GM11168 (cell line): ENCODE results near the gene CDX2.
"Not testable (repeated sequence)": the region's sequence is repeated elsewhere in the genome, so short reads cannot be mapped to it uniquely, and the experiment has no call there.

Source experiments
- in situ Hi-C: fragments of 300-500 bp; cut with MboI; formaldehyde crosslinking; loops from one replicate; pipeline ENCODE4 v1.12.0; 2022; ENCODE audit warnings: low sequenced_read_pairs; ENCODE audit not compliant: unreplicated experiment

The CDX2 gene

GRCh38 chr13:27967203-27967735 lies 1.8 kb downstream of the CDX2 start:
- in situ Hi-C loops, result no loop called here

GRCh38 chr13:27966641-27967202 lies 2.4 kb downstream of the CDX2 start:
- in situ Hi-C loops, result no loop called here

GRCh38 chr13:27965740-27966640 lies 3.1 kb downstream of the CDX2 start:
- in situ Hi-C loops, result no loop called here

GRCh38 chr13:27965343-27965739 lies 3.8 kb downstream of the CDX2 start:
- in situ Hi-C loops, result no loop called here

DNA sequence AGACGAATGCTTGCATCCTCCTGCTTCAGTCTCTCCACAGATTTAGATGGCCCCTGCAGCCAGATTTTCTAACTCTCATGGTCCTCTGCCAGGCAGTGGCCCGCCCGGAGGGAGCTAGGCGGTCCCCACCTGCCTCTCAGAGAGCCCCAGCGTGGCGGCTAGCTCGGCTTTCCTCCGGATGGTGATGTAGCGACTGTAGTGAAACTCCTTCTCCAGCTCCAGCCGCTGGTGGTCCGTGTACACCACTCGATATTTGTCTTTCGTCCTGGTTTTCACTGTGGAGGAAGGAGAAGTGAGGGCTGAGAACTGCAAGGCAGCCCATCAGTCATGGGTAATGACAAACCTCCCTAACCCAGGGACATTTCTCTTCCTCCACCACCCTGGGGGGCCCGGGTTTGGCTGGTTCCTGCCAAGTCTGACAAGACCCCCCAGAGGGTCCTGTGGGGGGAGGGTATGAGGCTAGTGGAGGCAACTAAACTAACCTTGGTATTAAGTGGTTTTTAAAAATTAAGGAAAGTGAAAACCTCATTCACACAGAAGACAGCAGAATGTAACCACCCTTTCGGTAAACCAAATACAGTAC lies 4.3 kb downstream of the CDX2 start:
- in situ Hi-C loops, result no loop called here

DNA sequence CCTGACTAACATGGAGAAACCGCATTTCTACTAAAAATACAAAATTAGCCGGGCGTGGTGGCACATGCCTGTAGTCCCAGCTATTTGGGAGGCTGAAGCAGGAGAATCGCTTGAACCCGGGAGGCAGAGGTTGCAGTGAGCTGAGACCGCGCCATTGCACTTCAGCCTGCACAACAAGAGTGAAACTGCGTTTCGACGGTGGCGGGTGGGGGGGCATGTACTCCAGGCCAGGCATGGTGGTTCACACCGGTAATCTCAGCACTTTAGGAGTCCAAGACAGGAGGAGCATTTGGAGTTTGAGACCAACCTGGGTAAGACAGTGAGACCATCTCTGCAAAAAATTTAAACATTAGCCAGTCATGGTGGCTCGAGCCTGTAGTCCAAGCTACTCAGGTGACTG lies 4.9 kb downstream of the CDX2 start:
- in situ Hi-C loops, result not testable (repeated sequence)

DNA sequence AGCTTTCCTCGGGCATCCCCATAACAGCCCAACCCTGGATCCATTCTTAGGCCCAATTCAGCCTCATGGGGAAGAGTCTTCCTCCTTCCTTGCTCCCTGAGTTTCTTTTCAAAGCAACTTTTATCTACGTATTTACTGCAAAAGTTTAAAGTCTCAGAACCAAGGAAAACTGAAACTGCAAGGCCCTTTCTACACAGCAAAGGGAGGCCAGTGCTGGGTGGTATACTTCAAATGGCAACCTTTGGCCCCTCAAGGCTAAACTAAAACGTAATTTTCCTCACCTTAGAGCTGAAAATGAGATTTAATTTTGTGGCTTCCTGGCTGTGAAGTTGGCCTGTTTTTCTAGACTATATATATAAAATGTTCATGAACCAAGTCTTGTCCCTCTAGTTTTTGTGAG lies 5.6 kb downstream of the CDX2 start:
- in situ Hi-C loops, result no loop called here

DNA sequence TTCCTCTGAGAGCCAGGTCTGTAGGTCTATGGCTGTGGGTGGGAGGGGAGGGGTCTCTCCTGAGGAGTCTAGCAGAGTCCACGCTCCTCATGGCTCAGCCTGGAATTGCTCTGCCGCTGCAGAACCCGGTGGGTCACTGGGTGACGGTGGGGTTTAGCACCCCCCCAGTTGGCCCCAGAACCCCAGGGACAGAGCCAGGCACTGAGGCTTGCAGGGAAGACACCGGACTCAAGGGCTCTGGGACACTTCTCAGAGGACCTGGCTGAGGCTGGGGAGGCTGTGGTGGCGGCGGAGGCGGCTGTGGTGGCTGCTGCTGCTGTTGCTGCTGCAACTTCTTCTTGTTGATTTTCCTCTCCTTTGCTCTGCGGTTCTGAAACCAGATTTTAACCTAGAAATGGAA lies 6.1 kb downstream of the CDX2 start:
- in situ Hi-C loops, result no loop called here

DNA sequence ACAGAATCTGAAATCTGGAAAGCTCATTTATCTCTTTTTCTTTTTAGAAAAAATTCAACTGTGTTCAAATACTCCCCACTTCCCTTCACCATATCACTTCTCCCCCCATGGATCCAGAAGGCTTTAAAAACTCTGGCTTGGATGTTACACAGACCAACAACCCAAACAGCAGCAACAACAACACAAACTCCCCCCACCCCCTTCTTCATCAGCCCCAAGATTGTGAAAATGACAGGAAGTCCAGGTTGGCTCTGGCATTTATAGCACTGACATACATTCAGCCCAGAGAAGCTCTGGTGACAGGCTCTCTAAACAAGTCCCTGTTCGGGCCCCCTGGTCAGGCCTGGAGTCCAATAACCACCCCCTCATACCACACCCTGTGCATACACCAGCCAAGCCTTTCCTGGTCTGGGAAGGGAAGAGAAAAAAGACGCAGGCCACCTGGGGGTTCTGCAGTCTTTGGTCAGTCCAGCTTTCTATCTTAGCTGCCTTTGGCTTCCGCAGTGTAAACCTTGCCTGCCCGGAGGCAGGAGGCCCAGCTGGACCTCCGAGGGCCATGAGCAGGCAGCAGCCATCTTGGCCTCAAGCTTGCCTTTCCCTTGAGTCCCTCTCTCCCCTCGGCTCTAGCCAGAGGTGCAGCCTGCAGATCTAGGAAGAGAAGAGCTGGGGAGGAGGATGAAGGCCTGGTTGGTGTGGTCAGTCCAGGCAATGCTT lies 6.8 kb downstream of the CDX2 start:
- in situ Hi-C loops, result no loop called here

GRCh38 chr13:27961227-27962085 lies 7.7 kb downstream of the CDX2 start:
- in situ Hi-C loops, result no loop called here

GRCh38 chr13:27960362-27961226 lies 8.5 kb downstream of the CDX2 start:
- in situ Hi-C loops, result no loop called here

GRCh38 chr13:27959976-27960361 lies 9.1 kb downstream of the CDX2 start:
- in situ Hi-C loops, result no loop called here

DNA sequence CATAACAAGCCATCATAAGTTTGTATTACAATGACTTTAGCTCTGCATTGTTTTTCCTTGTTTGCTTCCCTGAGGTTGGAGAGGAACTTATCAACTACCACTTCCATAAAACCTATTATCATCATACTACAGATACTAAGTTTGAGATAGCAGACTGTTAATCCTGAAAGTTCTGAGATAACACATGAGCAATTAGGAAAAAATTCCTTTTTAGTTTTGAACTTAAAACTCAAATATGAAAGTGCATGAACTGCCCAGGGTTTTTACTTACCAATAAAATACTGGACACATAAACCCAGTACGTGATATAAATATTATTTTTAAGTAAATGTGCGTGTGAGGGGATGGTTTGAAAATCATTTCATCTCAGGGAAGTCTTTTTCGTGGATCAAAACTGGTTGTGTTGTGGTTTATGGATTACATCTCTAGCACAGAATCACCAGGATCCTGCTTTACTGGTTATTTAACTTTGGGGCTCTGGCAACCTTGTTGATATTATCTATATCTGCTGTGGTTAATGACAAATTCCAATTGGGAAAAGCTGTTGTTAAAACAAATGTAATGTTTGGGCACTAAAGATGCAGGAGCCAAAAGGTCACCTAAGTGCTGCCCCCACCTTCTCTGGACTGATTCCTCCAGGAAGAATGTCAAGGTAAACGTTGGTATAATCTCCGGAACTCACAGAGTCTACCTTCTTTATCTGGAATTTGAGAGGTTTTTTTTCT lies 12.4 kb downstream of the CDX2 start:
- in situ Hi-C loops, result no loop called here

GRCh38 chr13:27955014-27955591 lies 14.0 kb downstream of the CDX2 start:
- in situ Hi-C loops, result no loop called here

DNA sequence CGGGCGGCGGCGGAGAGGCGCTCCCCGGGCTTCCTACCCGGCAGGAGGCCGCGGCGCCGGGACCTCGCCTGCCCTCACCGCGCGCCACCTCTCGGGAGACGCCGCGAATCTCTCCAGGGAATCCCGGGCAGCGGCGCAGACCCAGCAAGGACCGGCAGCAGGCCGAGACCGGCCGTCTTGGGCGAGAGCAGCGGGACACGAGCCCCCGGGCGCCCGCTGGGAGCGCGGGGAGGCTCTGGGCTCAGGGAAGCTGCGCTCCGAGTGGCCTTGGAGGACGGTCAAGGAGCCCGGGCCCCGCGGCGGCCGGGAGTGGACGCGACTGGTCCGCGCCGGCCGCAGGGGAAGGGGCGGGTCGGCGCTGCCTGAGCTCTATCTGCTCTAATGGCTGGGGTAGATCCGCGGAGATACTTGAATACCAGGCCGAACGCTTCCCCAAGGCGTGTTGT lies 14.7 kb downstream of the CDX2 start:
- in situ Hi-C loops, result no loop called here

GRCh38 chr13:27953676-27954405 lies 15.3 kb downstream of the CDX2 start:
- in situ Hi-C loops, result no loop called here
